Neural cell (in vitro differentiated cells): ENCODE data around the gene RNLS. TPM values are rescaled to one million over a fixed set of nuclear protein-coding genes. Genes with fewer than 3 reads are reported as not detected.

Experiments used
- H2AFZ ChIP-seq: fragments of 200-600, 300-800 bp; sonication (generic), shearing (Covaris generic); 2 replicates; pipeline ENCODE4 v1.6.0; 2014; ENCODE audit warnings: low read depth, mild to moderate bottlenecking, antibody characterized with exemption, low read length, moderate library complexity
- H3F3A ChIP-seq: fragments of 200-600 bp; shearing (Covaris generic); 2 replicates; pipeline ENCODE4 v1.6.1; 2016; ENCODE audit warnings: mild to moderate bottlenecking, moderate library complexity, mixed read lengths, antibody characterized with exemption, low read length; ENCODE audit not compliant: insufficient read depth, poor library complexity, severe bottlenecking
- H3K27ac ChIP-seq: fragments of 200-600, 300-800 bp; sonication (generic), shearing (Covaris generic); 2 replicates; pipeline ENCODE4 v1.5.1; 2014; ENCODE audit warnings: mild to moderate bottlenecking, low read length, moderate library complexity
- H3K27me3 ChIP-seq: fragments of 300-800, 200-600 bp; sonication (generic), shearing (Covaris generic); 2 replicates; pipeline ENCODE4 v1.6.0; 2014; ENCODE audit warnings: mild to moderate bottlenecking, low read depth, low read length, moderate library complexity; ENCODE audit not compliant: insufficient read depth
- H3K36me3 ChIP-seq: fragments of 300-800, 200-600 bp; sonication (generic), shearing (Covaris generic); 2 replicates; pipeline ENCODE4 v1.5.1; 2014; ENCODE audit warnings: mild to moderate bottlenecking, antibody characterized with exemption, low read length, moderate library complexity; ENCODE audit not compliant: insufficient read depth
- H3K4me2 ChIP-seq: fragments of 300-800, 200-600 bp; sonication (generic), shearing (Covaris generic); 2 replicates; pipeline ENCODE4 v1.6.0; 2014; ENCODE audit warnings: mild to moderate bottlenecking, low read length
- H3K4me3 ChIP-seq: fragments of 300-800, 200-600 bp; sonication (generic), shearing (Covaris generic); 2 replicates; pipeline ENCODE4 v1.5.1; 2014; ENCODE audit warnings: mild to moderate bottlenecking, low read length, moderate library complexity
- H3K79me2 ChIP-seq: fragments of 200-600 bp; shearing (Covaris generic); replicated peaks from 2 replicates; pipeline ENCODE4 v1.6.0; 2014; ENCODE audit warnings: mild to moderate bottlenecking, low read length, moderate library complexity; ENCODE audit not compliant: insufficient read depth
- H3K9ac ChIP-seq: fragments of 300-800, 200-600 bp; sonication (generic), shearing (Covaris generic); 2 replicates; pipeline ENCODE4 v1.6.1; 2016; ENCODE audit warnings: mild to moderate bottlenecking, low read length, mixed read lengths
- H3K9me2 ChIP-seq: fragments of 200-600 bp; shearing (Covaris generic); 2 replicates; pipeline ENCODE4 v1.6.1; 2016; ENCODE audit warnings: mild to moderate bottlenecking, low read length, mixed read lengths; ENCODE audit not compliant: insufficient read depth
- H3K9me3 ChIP-seq: fragments of 200-600, 300-800 bp; sonication (generic), shearing (Covaris generic); 2 replicates; pipeline ENCODE4 v1.6.1; 2016; ENCODE audit warnings: mild to moderate bottlenecking, mixed run types, low read length, moderate library complexity, mixed read lengths
- H4K20me1 ChIP-seq: fragments of 200-600 bp; shearing (Covaris generic); 2 replicates; pipeline ENCODE4 v1.6.1; 2016; ENCODE audit warnings: mild to moderate bottlenecking, mixed run types; ENCODE audit not compliant: insufficient read depth
- CTCF ChIP-seq: fragments of 450-650 bp; IDR thresholded peaks from 2 replicates; pipeline ENCODE4 v1.5.1; 2014; ENCODE audit warnings: antibody characterized with exemption, mild to moderate bottlenecking, moderate library complexity; ENCODE audit not compliant: poor library complexity, severe bottlenecking
- EP300 ChIP-seq: fragments of 450-650 bp; conservative IDR thresholded peaks from 2 replicates; pipeline ENCODE4 v1.6.1; 2014; ENCODE audit warnings: antibody characterized with exemption, mild to moderate bottlenecking, moderate library complexity; ENCODE audit not compliant: poor library complexity, severe bottlenecking
- EZH2 ChIP-seq: fragments of 200-600, 300-800 bp; shearing (Covaris generic), sonication (generic); IDR thresholded peaks from 2 replicates; pipeline ENCODE4 v1.6.1; 2014; ENCODE audit warnings: antibody characterized with exemption, low read length, borderline replicate concordance, mild to moderate bottlenecking; ENCODE audit not compliant: insufficient read depth, poor library complexity, severe bottlenecking
- MXI1 ChIP-seq: fragments of 450-650 bp; conservative IDR thresholded peaks from 2 replicates; pipeline ENCODE4 v1.6.1; 2014; ENCODE audit warnings: antibody characterized with exemption, mild to moderate bottlenecking; ENCODE audit not compliant: poor library complexity, severe bottlenecking
- POLR2AphosphoS5 ChIP-seq: IDR thresholded peaks from 2 replicates; pipeline ENCODE4 v1.6.1; 2012
- RAD21 ChIP-seq: fragments of 450-650 bp; conservative IDR thresholded peaks from 2 replicates; pipeline ENCODE4 v1.6.1; 2014; ENCODE audit warnings: antibody characterized with exemption, mild to moderate bottlenecking, moderate library complexity
- REST ChIP-seq: IDR thresholded peaks from 2 replicates; pipeline ENCODE4 v1.6.1; 2012; ENCODE audit warnings: borderline replicate concordance
- SMC3 ChIP-seq: fragments of 450-650 bp; conservative IDR thresholded peaks from 2 replicates; pipeline ENCODE4 v1.6.1; 2014; ENCODE audit warnings: antibody characterized with exemption, mild to moderate bottlenecking, moderate library complexity; ENCODE audit not compliant: poor library complexity
- TAF1 ChIP-seq: IDR thresholded peaks from 2 replicates; pipeline ENCODE4 v1.6.1; 2012; ENCODE audit warnings: low read depth
- polyA plus RNA-seq: library from polyadenylated mRNA; depleted of rRNA; stranded (reverse); fragments of >200 nt; gene quantifications from 2 replicates; pipeline ENCODE4 v1.2.3, GENCODE V29; 2014

RNLS gene
- polyA plus RNA-seq, 1 donor from 2014 or later = 0.20 TPM

GRCh38 chr10:88455831-88456230 is 127.3 kb downstream of the RNLS start:
- Histone ChIP-seq H2AFZ (no peak overlapping the region), H3K9me3 (no peaks in the 10 kb centered on the region), H3K79me2 (no peaks in the 10 kb centered on the region), H3K27me3 (no peaks in the 10 kb centered on the region), H3K36me3 (no peaks in the 10 kb centered on the region), H3K9me2 (no peaks in the 10 kb centered on the region), H3F3A (no peaks in the 10 kb centered on the region), H3K4me2 (no peak overlapping the region), H3K4me3 (no peak overlapping the region), H3K9ac (no peak overlapping the region), H4K20me1 (no peaks in the 10 kb centered on the region), H3K27ac (no peak overlapping the region)
- TF ChIP-seq TAF1 = no peak
- TF ChIP-seq SMC3 = no peak
- no peak for TF ChIP-seq EZH2
- TF ChIP-seq REST = no peak
- no peak for TF ChIP-seq CTCF
- no peak for TF ChIP-seq MXI1
- no peak for TF ChIP-seq EP300
- no peak for TF ChIP-seq RAD21
- TF ChIP-seq POLR2AphosphoS5 = no peak

DNA sequence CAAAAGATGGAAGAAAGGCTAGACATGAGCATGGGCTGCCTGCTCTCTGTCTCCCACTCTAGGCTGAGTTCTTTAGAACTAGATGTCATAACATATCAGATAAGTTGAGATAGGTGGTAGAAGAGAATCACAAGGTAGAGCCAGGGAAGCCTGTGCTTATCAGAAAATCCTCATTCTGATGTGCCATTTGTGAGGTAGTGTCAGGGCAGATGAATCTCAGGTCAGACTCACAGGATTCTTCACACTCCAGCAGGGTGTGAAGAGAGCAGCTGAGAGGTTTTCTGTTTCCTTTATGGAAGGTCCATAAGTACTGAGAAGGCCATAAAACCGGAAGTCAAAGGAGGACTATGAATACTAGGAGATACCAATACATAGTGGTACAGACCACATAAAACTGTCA is 132.9 kb downstream of the RNLS start:
- no peak overlapping the region for H3K9ac ChIP-seq
- H3K9me3 ChIP-seq = no peaks in the 10 kb centered on the region
- TF ChIP-seq POLR2AphosphoS5 (no peak), EZH2 (no peak), RAD21 (no peak), TAF1 (no peak), EP300 (no peak)
- H3K36me3 ChIP-seq = no peaks in the 10 kb centered on the region
- no peaks in the 10 kb centered on the region for H3K9me2 ChIP-seq
- no peak overlapping the region for H3K4me2 ChIP-seq
- no peaks in the 10 kb centered on the region for H4K20me1 ChIP-seq
- no peaks in the 10 kb centered on the region for H3K27me3 ChIP-seq
- no peak overlapping the region for H3K27ac ChIP-seq
- no peaks in the 10 kb centered on the region for H3F3A ChIP-seq
- no peak overlapping the region for H3K4me3 ChIP-seq
- H3K79me2 ChIP-seq = no peaks in the 10 kb centered on the region
- H2AFZ ChIP-seq = no peak overlapping the region

- Histone ChIP-seq H3K27ac (no peak overlapping the region), H3K9me2 (no peaks in the 10 kb centered on the region), H3K36me3 (no peaks in the 10 kb centered on the region), H3K9ac (no peak overlapping the region), H3K79me2 (no peaks in the 10 kb centered on the region), H3K9me3 (no peaks in the 10 kb centered on the region), H3K27me3 (no peaks in the 10 kb centered on the region), H2AFZ (no peak overlapping the region), H3K4me3 (no peak overlapping the region), H3K4me2 (no peak overlapping the region), H4K20me1 (no peaks in the 10 kb centered on the region), H3F3A (no peaks in the 10 kb centered on the region)
- no peak for TF ChIP-seq REST
- TF ChIP-seq CTCF = no peak
- no peak for TF ChIP-seq EP300
Measured at GRCh38 chr10:88442716-88443115, 140.4 kb downstream of the RNLS start.
